ENCODE measurements around the gene RUSF1.

RUSF1 gene

DNA sequence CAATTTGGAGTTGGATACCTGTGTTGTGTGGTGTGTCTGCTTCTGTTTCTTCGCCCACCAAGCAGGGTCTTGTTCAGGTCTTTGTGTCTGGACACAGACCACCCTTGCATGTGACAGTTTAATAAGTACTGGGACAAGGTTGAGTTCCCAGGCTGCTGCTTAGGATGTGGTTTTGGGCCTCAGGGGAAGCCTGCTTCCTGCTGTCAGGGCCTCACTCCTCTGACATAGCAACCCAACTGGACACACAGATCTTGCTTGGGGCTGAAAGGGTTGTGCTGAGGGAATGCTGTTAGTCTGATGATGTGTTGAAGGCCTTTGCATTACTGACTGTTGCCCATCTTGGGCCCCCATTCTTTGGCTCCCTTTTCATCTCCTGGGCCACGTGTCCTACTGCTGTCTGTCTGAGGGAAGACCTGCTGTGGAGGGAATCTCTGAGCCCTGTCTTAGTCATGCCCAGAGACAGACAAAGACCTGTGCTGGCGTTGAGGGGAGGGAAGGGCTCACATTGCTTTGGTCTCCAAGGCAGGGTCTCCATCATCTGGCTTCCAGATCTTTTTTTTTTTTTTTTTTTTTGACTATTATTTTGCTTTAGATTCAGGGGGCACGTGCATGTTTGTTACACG, 40.9 kb downstream of the RUSF1 start:
- no peak for DNase-seq

DNA sequence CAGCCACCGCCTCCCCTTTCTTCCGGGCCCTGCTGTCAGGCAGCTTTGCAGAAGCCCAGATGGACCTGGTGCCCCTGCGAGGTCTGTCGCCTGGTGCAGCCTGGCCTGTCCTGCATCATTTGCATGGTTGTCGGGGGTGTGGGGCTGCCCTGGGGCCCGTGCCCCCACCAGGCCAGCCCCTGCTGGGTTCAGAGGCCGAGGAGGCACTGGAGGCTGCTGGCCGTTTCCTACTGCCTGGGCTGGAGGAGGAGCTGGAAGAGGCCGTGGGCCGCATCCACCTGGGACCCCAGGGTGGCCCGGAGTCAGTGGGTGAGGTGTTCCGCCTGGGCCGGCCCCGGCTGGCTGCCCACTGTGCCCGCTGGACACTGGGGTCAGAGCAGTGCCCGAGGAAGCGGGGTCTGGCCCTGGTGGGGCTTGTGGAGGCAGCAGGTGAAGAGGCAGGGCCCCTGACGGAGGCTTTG, 41.8 kb downstream of the RUSF1 start:
- DNase-seq: no peak

DNA sequence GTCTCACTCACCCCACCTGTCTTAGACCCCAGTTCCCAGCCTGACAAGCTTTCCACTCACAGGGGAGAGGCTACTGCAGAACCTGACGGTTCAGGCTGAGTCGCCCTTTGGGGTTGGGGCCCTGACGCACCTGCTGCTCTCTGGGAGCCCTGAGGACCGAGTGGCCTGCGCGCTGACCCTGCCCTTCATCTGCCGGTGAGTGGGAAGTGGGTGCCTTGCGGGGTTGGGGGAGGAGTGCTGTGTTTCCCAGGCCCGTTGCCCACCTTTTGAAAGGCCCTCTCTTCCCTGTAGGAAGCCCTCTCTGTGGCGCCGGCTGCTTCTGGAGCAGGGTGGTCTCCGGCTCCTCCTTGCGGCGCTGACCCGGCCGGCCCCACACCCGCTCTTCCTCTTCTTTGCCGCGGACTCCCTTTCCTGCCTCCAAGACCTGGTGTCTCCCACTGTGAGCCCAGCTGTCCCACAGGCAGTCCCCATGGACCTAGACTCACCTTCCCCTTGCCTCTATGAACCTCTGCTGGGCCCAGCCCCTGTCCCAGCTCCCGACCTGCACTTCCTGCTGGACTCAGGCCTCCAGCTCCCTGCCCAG, 42.3 kb downstream of the RUSF1 start:
- no peak for DNase-seq

DNA sequence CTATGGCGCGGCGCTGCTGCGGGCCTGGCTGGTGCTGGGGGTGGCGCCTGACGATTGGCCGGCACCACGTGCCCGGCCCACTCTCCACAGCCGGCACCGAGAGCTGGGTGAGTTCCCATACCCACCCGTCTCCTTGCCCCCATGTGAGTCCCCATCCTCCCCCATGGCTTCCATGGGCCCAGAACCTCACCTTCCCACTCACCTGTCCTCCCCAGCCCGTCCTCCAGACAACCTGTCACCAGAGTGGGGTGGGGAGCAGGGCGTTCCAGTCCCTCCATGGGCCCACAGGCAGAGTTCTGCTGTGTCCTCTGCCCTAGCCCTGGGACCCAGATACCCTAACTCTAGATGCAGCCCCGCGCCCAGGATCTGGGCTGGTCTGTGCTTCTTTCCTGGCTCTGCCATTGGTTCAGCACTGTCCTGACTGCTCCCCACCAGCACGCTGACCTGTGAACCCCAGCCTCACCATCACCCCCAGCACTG, 43.4 kb downstream of the RUSF1 start:
- DNase-seq: no peak

DNA sequence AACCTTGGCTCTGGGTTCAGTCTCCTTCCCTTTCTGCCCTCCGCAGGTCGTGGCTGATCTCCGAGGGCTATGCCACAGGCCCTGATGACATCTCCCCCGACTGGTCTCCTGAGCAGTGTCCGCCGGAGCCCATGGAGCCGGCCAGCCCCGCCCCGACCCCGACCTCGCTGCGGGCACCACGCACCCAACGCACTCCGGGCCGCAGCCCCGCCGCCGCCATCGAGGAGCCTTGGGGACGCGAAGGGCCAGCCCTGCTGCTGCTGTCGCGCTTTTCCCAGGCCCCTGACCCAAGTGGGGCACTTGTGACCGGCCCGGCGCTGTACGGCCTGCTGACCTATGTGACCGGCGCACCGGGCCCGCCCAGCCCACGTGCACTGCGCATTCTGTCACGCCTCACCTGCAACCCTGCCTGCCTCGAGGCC, 43.8 kb downstream of the RUSF1 start:
- DNase-seq: no peak

DNA sequence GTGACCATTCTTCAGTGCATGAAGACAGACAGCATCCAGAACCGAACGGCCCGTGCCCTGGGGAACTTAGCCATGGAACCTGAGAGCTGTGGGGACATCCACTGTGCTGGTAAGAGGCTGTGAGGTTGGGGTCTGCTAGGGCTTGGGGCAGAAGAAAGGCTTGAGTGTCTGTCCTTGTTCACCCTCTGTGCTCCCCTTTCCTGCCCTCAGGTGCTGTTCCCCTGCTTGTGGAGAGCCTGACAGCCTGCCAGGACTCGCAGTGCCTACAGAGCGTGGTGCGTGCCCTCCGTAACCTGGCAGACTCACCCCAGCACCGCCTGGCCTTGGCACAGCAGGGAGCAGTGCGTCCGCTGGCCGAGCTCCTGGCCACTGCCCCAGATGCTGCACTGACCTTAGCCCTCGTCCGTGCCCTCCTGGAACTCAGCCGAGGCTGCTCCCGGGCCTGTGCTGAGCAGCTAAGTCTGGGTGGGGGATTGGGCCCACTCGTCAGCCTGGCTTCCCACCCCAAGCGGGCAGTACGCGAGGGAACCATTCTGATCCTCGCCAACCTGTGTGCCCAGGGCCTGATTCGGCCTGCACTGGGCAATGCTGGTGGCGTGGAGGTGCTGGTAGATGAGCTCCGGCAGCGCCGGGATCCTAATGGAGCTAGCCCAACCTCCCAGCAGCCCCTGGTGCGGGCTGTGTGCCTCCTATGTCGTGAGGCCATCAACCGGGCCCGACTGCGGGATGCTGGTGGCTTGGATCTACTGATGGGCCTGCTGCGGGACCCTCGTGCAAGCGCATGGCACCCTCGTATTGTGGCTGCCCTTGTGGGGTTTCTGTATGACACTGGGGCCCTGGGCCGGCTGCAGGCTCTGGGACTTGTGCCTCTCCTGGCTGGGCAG, 46.0 kb downstream of the RUSF1 start:
- no peak for DNase-seq

DNA sequence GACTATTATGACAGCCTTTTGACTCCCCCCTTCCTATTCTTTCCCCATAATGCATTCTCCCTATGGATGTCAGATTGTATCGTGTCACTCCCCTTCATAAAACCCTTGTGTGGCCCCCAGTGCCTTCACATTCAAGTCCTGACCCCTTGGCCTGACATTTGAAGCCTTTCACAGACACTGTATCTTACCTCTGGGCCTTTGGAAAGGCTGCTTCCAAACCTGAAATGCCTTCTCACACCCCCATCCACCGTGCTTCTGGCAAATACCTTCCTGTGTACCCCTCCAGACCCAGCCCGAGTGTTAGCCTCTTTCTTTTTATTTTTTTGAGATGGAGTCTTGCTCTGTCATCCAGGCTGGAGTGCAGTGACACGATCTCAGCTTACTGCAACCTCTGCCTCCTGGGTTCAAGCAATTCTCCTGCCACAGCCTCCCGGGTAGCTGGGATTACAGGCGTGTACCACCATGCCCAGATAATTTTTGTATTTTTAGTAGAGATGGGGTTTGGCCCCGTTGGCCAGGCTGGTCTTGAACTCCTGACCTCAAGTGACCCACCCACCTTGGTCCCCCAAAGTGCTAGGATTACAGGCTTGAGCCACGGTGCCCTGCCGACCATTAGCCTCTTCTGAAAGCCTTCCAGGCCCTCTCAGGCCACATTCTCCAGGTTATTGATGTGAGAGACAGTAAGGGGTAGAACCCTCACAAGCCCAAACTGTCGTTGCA, 46.8 kb downstream of the RUSF1 start:
- no peak for DNase-seq

DNA sequence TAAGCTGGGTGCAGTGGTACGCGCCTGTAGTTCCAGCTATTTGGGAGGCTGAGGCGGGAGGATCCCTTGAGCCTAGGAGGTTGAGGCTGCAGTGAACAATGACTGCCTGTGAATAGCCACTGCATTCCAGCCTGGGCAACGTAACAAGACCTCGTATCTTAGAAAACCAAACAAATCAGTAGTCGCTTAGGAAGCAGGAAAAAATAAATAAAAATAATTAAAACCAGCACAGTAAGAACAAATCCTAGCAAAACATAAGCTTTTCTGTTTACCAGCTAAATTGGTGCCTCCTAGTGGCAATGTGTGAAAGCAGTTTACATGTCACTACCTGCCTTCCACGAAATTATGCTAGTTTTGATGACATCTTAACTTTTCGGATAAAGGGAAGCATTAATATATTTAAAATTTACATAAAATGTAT, 47.6 kb downstream of the RUSF1 start:
- DNase-seq: peak; percentile 2

DNA sequence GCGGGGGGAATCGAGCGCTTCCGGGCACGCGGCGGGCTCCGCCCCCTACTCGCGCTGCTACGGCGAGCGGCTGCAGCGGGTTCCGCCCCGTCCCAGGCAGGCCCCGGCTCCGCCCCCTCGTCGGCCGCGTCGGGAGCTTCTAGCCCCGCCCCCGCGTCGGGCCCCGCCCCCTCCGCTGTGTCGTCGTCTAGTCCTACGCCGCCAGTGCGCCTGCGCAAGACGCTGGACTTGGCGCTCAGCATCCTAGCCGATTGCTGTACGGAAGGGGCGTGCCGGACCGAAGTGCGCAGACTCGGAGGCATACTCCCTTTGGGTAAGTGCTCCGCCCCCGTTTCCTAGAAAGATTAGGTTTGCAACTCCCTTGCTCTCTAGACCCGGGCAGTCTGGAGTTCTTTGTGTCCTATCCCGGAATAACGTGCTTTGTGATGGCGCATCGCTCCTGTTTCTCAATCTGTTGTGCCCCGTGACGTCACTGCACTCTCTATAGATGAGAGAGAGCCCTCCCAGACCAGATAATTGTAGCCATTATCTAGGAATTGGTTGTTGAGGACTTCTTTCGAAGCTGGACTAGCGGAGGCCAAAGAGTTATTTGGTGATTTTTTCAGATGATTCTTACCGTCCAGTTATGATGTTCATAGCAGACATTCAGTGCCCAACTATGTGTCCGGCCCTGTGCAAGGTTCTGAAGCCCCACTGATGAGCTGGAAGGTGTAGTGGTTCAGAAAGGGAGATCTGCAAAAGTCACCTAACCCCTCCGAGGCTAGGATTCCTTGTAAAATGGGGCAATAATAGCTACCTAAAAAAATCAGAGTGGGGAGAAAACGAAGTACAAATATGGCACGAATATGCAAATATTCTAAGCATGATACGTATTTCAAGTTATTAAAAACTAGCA, 48.3 kb downstream of the RUSF1 start:
- DNase-seq: peak; percentile 97

DNA sequence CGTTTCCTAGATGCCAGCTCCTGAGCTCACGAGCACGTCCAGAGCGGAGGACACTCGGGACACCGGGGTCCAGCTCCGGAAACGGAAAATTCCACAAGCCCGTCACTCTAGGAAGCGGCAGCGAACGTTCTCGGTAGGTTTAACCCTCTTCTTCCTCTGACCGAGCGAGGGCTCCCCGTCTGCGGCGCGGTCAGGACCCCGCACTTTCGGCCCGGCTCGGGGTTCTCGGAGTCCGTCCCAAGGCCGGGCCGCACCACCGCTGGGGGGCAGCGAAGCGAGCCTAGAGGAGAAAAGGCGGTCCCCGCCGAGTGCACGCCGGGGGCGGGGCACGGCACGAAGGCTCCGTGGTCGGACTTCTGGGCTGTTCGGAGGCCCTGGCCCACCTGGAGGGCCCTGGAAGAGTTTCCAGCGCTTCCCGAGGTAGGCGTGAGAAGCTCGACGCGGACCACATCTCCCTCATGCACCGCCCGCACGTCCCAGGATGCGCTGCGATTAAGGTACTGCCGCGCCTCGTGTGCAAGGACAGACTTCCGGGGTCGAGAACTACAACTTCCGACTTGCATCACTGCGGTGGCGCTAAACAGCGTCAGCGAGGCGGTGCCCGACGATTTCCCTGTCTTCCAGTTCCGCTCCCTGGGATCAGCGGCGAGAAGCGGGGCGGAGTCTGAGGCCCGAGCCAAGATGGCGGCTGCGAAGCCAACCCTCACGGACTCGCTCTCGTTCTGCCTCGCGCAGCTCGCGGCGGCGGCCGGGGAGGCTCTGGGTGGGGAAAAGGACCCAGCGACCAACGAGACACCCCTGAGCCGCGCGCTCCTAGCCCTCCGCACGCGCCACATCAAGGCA, 49.1 kb downstream of the RUSF1 start, which contains the start of gene ARMC5:
TSS of gene ARMC5 (plus strand) at position 658 of the 843 bp plus-strand sequence. CDS start at position 682, 24 bp downstream.
- peak; percentile 96 for DNase-seq

DNA sequence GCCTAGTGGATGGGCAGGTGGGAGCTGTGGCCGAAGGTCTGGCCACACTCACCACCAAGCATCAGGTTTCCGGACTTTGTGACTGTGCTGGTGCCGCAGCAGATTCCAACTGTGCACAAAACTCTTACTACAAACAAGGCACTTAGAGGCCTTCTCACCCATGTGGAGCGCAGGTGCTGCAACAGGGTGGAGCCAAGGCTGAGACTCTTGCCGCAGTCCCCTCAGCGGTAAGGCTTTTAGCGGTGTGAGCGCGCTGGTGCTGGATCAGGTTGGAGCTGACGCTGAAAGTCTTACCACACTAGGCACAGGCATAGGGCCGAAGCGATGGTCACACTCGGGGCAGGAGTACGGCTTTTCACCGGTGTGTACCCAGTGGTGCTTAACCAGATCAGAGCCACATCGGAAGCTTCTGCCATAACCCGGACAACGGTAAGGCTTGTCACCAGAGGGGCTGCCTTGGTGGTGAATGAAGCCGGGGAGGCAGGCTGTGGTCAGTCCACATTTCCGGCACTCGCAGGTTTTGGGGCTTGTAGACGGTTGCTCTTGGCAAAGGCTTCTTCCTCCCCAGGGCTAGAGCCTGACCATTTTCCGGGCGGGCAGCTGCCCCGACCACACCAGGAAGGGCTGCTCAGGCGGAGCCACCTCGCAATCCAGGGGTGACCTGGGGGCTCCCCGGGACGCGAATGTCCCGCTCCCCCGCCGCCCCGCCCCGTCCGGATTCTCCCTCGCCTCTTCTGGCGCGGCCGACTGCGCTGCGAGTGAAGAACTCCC, 49.9 kb downstream of the RUSF1 start:
- DNase-seq: peak; percentile 29

DNA sequence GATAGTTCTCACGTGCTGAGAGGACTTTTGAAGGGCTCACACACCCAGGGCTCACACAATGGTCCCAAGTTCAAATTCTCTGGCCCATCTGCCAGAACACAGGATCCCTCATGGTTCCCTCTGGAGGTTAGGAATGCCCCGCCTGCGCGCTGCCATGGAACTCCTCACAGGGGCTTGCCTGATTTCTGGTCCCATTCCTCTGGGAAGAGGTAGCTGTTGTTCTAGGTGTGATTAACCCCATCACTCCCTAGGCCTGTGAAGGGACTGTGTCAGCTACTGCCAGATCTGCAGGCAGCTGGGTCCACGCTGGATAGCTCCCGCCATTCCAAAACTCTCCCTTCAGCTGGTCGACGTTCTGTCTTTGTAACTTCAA, 51.2 kb downstream of the RUSF1 start:
- DNase-seq: no peak

DNA sequence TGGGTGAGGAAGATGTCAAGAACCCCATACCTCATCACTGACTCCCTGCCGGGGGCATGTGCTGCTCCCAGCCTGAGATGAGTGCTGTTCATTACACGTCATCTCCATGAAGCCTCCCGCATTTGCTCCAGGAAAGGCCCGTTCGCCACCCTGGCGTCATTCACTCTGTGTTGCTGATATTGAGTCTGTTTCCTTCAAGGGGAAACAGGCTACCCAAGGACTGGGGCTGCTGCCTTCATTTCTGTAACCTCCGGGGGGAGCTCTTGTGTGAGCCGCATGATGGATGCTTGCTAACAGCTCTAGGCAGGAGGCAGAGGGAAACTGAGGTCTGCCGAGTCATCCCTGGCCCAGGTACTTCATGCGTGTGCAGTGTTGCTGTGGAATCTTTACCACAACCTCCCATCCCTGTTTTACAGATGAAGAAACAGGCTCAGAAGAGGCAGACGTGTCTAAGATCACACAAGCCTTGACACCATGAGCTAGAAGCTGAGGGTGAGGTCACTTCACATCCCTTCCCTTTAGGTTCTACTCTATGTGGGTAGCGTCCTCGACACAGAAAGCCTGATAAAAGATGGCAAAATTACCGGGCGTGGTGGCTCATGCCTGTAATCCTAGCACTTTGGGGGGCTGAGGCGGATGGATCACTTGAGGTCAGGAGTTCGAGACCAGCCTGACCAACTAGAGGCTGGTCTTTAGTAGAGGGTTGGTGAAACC, 52.4 kb downstream of the RUSF1 start:
- DNase-seq: no peak

DNA sequence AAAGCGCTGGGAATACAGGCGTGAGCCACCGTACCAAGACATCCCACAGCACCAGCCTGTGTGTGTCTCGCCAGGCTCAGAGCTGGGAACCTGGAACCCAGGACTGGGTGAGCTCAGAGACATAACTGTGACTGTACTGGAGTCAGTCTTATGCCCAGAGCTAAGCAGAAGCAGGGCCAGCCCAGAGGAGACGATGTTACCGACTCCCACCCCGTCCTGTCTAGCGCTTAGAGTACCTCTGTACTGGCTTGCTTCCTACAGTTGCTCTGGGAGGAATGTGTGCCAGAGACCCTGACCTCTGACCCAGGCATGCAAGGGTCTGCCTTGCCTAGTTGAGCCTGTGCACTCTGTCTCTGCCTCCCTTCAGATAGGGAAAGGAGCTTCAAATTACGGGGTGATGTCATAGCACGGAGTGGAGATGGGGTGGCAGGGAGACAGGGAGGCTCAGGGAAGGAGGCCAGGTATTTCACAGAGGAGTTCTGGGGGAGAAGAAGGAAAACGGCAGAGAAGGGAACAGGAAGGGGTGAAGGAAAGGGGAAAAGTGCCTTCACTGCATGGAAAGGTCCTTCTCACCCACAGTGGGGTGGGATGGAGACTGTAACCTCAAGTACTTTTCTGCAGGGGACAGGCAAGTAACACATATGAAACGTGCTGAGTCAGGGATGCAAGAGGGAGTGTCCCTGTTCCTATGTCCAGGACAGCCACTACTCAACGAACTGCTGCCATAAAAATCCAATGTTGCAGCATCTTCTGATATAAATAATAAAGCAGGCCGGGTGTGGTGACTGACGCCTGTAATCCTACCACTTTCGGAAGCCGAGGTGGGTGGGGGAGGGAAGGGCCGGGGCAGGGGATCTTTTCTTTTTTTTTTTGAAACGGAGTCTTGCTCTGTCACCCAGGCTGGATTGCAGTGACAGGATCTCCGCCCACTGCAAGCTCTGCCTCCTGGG, 54.7 kb downstream of the RUSF1 start:
- peak; percentile 3 for DNase-seq

DNA sequence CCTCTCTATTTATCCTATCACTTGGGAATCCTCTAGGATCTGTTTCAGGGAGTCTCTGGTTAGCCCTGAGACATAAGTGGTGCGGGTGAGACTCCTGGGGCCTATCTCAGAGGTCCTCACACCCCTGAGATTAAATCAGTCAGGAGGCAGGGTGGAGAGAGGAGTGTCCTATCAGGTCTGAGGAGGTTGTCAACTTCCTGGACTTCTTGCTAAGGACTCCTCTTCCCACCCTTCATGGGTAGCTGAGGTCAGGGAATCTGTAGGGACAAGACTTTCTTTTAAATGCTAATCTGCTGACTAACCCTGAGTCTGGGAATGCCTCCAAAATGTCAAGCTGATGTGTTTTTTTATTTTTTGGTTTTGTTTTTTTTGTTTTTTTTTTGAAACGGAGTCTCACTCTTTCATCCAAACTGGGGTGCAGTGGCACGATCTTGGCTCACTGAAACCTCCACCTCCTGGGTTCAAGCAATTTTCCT, 55.5 kb downstream of the RUSF1 start:
- no peak for DNase-seq

DNA sequence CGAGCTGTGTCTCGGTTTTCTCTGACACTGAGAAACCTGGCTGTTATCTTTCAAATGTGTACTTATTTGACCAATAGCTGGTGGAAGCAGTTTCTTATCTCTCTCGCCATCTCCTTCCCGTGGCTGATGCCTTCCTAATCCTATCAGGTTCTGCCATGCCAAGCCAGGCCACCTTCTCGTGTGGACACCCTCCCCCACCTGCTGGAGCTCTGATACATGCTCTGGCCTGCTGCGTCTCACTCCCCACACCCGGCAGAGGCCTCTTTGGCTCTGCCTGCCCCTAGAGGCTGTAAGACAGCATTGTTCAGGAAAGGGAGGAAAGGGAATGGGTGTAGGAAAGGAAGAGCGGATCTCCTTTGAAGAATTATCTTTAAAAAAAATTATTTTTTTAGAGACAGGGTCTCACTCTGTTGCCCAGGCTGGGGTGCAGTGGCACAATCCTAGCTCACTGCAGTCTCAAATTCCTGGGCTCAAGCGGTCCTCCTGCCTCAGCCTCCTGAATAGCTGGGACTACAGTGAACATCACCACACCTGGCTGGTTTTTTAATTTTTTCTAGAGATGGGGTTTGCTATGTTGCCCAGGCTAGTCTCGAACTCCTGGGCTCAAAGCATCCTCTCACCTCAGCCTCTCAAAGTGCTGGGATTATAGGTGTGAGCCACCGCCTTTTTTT, 56.4 kb downstream of the RUSF1 start:
- DNase-seq: peak; percentile 41

DNA sequence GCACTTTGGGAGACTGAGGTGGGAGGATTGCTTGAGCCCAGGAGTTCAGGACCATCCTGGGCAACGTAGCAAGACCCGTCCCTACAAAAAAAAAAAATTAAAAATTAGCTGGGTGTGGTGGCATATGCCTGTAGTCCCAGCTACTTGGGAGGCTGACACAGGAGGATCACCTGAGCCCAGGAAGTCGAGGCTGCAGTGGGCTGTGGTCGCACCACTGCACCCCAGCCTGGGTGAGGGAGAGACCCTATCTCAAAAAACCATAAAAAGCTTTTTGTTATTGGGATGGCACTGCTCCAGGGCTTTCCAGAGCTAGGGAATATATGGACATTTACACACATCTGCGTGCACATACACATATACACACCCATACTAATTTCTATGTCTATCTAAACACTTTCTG, 57.0 kb downstream of the RUSF1 start:
- DNase-seq: no peak
